ENCODE results near the gene HDAC9.

- TF ChIP-seq POLR2A (IDR thresholded peaks at IDR 0.05): no peak
- no peak for TF ChIP-seq CTCF (IDR thresholded peaks at IDR 0.05)
- no peak for TF ChIP-seq POLR2AphosphoS5 (IDR thresholded peaks at IDR 0.05)
- TF ChIP-seq EP300 (IDR thresholded peaks at IDR 0.05): no peak
These were observed 395.5 kb downstream of the HDAC9 start for GRCh38 chr7:18890885-18891621.
